GM20000 (cell line): ENCODE measurements around the gene DNMT3B.
A peak's percentile ranks its signal among the peaks of the same experiment; 100 is the strongest.

Experiments used
- DNase-seq: peaks from one replicate; pipeline ENCODE4 v3.0.0; 2012; ENCODE audit warnings: low spot score
- CTCF ChIP-seq: IDR thresholded peaks from 2 replicates; pipeline ENCODE4 v1.5.1; 2012; ENCODE audit warnings: mild to moderate bottlenecking, control low read depth; ENCODE audit errors: extremely low read depth, missing control alignments

DNMT3B gene

GRCh38 chr20:32808438-32808837 is 46.3 kb downstream of the DNMT3B start:
- DNase-seq = no peak
- TF ChIP-seq CTCF = no peak

- no peak for DNase-seq
- TF ChIP-seq CTCF = no peak
Measured at GRCh38 chr20:32809907-32810306, 47.7 kb downstream of the DNMT3B start.

- no peak for TF ChIP-seq CTCF
- no peak for DNase-seq
Measured at GRCh38 chr20:32810941-32811340, 48.8 kb downstream of the DNMT3B start.

- DNase-seq = no peak
- no peak for TF ChIP-seq CTCF
Measured at GRCh38 chr20:32811886-32812285, 49.7 kb downstream of the DNMT3B start.

GRCh38 chr20:32819992-32820697 is 58.0 kb downstream of the DNMT3B start:
- DNase-seq = peak; percentile 90
- TF ChIP-seq CTCF = no peak

GRCh38 chr20:32820698-32821377 is 58.7 kb downstream of the DNMT3B start:
- TF ChIP-seq CTCF = no peak
- DNase-seq = no peak

GRCh38 chr20:32822225-32822624 is 60.0 kb downstream of the DNMT3B start:
- no peak for TF ChIP-seq CTCF
- DNase-seq = no peak
